ENCODE data around the gene GSTP1.

The GSTP1 gene

DNA sequence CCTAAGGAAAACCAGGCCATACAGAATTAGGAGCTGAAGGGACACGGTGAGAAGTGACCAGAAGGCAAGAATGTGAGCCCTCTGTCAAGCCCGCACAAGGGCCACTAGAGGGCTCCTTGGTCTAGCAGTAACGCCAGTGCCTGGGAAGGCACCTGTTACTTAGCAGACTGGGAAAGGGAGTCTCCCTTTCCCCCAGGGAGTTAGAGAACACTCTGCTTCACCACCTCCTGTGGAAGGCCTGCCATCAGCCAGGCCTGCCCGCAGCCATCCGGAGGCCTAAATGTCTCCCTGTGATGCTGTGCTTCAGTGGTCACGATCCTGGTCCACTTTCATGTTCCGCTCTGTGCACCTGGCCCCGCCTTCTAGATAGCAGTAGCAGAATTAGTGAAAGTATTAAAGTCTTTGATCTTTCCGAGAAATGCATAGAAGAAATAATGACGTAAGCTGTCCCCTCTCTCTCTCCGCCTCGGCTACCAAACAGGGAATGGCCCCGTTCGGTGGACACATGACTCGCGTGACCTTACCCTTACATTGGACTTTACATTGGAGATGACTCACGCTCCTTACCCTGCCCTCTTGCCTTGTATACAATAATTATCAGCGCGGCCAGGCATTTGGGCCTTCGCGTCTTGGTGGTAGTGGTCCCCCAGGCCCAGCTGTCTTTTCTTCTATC, 10.7 kb upstream of the GSTP1 start:
- Histone ChIP-seq H3K4me3 (ENCODE audit: low read depth, low read length) (no peak overlapping the region), H3K9me3 (no peaks in the 10 kb centered on the region), H3K4me1 (peaks cover 7% of the 10 kb centered on the region), H3K36me3 (no peaks in the 10 kb centered on the region), H3K27me3 (peaks cover 11% of the 10 kb centered on the region)
- DNase-seq: peak; percentile 80
- TF ChIP-seq, protein P1, sequence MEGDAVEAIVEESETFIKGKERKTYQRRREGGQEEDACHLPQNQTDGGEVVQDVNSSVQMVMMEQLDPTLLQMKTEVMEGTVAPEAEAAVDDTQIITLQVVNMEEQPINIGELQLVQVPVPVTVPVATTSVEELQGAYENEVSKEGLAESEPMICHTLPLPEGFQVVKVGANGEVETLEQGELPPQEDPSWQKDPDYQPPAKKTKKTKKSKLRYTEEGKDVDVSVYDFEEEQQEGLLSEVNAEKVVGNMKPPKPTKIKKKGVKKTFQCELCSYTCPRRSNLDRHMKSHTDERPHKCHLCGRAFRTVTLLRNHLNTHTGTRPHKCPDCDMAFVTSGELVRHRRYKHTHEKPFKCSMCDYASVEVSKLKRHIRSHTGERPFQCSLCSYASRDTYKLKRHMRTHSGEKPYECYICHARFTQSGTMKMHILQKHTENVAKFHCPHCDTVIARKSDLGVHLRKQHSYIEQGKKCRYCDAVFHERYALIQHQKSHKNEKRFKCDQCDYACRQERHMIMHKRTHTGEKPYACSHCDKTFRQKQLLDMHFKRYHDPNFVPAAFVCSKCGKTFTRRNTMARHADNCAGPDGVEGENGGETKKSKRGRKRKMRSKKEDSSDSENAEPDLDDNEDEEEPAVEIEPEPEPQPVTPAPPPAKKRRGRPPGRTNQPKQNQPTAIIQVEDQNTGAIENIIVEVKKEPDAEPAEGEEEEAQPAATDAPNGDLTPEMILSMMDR (IDR thresholded peaks at IDR 0.05; ENCODE audit: low read depth, low read length): peak; percentile 89

GRCh38 chr11:67574938-67575337, 8.7 kb upstream of the GSTP1 start:
- peaks cover 7% of the 10 kb centered on the region for H3K27me3 ChIP-seq
- H3K36me3 ChIP-seq: no peaks in the 10 kb centered on the region
- H3K9me3 ChIP-seq: no peaks in the 10 kb centered on the region
- no peak for DNase-seq
- peaks cover 7% of the 10 kb centered on the region for H3K4me1 ChIP-seq
- no peak overlapping the region for H3K4me3 ChIP-seq (ENCODE audit: low read depth, low read length)
- TF ChIP-seq, protein P1 (IDR thresholded peaks at IDR 0.05; ENCODE audit: low read depth, low read length): no peak

- H3K27me3 ChIP-seq: no peaks in the 10 kb centered on the region; the same call in 1 of the 2 replicates
- peaks cover 7% of the 10 kb centered on the region for H3K4me1 ChIP-seq
Measured at GRCh38 chr11:67576735-67577475, 6.7 kb upstream of the GSTP1 start.

GRCh38 chr11:67577951-67578350, 5.7 kb upstream of the GSTP1 start:
- TF ChIP-seq, protein P1 (IDR thresholded peaks at IDR 0.05; ENCODE audit: low read depth, low read length): no peak
- H3K4me1 ChIP-seq: peaks cover 13% of the 10 kb centered on the region
- no peaks in the 10 kb centered on the region for H3K27me3 ChIP-seq
- no peak for DNase-seq
- no peaks in the 10 kb centered on the region for H3K9me3 ChIP-seq
- H3K36me3 ChIP-seq: no peaks in the 10 kb centered on the region
- no peak overlapping the region for H3K4me3 ChIP-seq (ENCODE audit: low read depth, low read length)

More at GRCh38 chr11:67576735-67577475, 6.7 kb upstream of the GSTP1 start:
- H3K9me3 ChIP-seq: no peaks in the 10 kb centered on the region
- H3K36me3 ChIP-seq: no peaks in the 10 kb centered on the region
- TF ChIP-seq, protein P1 (IDR thresholded peaks at IDR 0.05; ENCODE audit: low read depth, low read length): peak; percentile 37
- H3K4me3 ChIP-seq (ENCODE audit: low read depth, low read length): no peak overlapping the region
- DNase-seq: peak; percentile 41

DNA sequence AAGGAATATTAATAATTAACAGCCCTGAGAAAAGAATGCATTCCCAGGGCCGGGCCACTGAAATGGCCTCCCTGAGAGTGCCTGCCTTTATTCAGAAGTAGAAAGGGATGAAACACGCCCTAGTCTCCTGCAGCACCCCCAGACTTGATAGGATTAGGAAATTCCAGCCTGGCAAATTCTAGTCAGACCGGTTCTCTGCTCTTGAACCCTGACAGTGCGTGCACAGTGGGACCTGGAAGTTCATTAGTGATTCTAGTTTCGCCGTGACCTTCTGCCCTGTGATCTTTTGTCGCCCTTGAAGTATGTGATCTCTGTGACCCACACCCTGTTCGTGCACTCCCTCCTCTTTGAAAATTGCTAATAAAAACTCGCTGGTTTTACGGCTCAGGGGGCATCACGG, 2.1 kb upstream of the GSTP1 start:
- Histone ChIP-seq H3K36me3 (peaks cover 10% of the 10 kb centered on the region), H3K27me3 (no peaks in the 10 kb centered on the region), H3K4me1 (peaks cover 13% of the 10 kb centered on the region), H3K4me3 (ENCODE audit: low read depth, low read length) (no peak overlapping the region), H3K9me3 (no peaks in the 10 kb centered on the region)
- no peak for DNase-seq
- TF ChIP-seq, protein P1 (IDR thresholded peaks at IDR 0.05; ENCODE audit: low read depth, low read length): no peak

GRCh38 chr11:67582011-67582410, 1.6 kb upstream of the GSTP1 start:
- H3K4me1 ChIP-seq: peaks cover 13% of the 10 kb centered on the region

More at GRCh38 chr11:67582011-67582410, 1.6 kb upstream of the GSTP1 start:
- Histone ChIP-seq H3K36me3 (peaks cover 16% of the 10 kb centered on the region), H3K9me3 (no peaks in the 10 kb centered on the region), H3K4me3 (ENCODE audit: low read depth, low read length) (no peak overlapping the region), H3K27me3 (no peaks in the 10 kb centered on the region)
- DNase-seq: no peak
- TF ChIP-seq, protein P1 (IDR thresholded peaks at IDR 0.05; ENCODE audit: low read depth, low read length): no peak
